GM23338 (cell line): ENCODE data around the gene AGA.

Experiments
- EZH2 ChIP-seq: fragments of 200-600 bp; sonication (generic); IDR thresholded peaks from one replicate; pipeline ENCODE4 v1.8.0; 2017; ENCODE audit warnings: antibody characterized with exemption, mild to moderate bottlenecking, low read depth; ENCODE audit not compliant: unreplicated experiment
- POLR2AphosphoS5 ChIP-seq: IDR thresholded peaks from 2 replicates; pipeline ENCODE4 v1.6.1; 2016; ENCODE audit warnings: antibody characterized with exemption, low read depth
- ZNF114 ChIP-seq: fragments of 250-450 bp; sonication (Bioruptor Pico); IDR thresholded peaks from 2 replicates; pipeline ENCODE4 v1.5.0; 2020; ENCODE audit warnings: mild to moderate bottlenecking, moderate library complexity
- TF ChIP-seq, protein P1 (sequence below), 2 experiments: fragments of 200-600 bp in 1 of 2; sonication (generic) in 1 of 2; conservative IDR thresholded peaks; 2 replicates each; pipeline versions ENCODE4 v1.5.1 to v1.6.1; 2016 to 2017; ENCODE audit warnings: antibody characterized with exemption in 2 of 2, low read depth in 2 of 2, mild to moderate bottlenecking in 2 of 2, moderate library complexity in 1 of 2

DNA sequence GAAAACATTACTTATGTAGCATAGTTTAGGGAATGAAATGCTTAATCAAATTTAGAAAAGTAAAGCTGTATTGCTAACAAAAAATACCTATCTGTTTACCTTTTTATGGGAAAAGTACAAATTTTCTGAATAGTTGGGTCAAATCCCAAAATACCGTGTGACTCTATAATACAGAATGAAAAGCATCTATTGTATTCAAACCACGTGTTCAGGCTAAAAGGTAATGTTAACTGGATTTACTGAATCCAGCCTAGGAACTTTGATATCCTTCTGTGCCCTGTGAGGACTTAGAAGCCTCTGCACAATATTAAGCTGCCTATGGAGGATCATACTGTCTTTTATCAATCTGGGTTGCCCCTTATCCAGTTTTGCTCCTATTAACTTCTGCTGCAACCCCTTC lies 36.3 kb upstream of the AGA start:
- TF ChIP-seq, protein P1, sequence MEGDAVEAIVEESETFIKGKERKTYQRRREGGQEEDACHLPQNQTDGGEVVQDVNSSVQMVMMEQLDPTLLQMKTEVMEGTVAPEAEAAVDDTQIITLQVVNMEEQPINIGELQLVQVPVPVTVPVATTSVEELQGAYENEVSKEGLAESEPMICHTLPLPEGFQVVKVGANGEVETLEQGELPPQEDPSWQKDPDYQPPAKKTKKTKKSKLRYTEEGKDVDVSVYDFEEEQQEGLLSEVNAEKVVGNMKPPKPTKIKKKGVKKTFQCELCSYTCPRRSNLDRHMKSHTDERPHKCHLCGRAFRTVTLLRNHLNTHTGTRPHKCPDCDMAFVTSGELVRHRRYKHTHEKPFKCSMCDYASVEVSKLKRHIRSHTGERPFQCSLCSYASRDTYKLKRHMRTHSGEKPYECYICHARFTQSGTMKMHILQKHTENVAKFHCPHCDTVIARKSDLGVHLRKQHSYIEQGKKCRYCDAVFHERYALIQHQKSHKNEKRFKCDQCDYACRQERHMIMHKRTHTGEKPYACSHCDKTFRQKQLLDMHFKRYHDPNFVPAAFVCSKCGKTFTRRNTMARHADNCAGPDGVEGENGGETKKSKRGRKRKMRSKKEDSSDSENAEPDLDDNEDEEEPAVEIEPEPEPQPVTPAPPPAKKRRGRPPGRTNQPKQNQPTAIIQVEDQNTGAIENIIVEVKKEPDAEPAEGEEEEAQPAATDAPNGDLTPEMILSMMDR (conservative IDR thresholded peaks at IDR 0.05; ENCODE audit: low read depth in 2 of 2), result no peak
- no peak for TF ChIP-seq POLR2AphosphoS5
- TF ChIP-seq EZH2, result no peak
- no peak for TF ChIP-seq ZNF114 (CRISPR knock-in tag)
